PC-3 (cell line): ENCODE measurements around the gene C1orf116.

Experiments
- EZH2 ChIP-seq: fragments of 300-600 bp; sonication (generic); IDR thresholded peaks from one replicate; pipeline ENCODE4 v1.6.1; 2017; ENCODE audit warnings: antibody characterized with exemption, mild to moderate bottlenecking, low read length; ENCODE audit not compliant: unreplicated experiment
- TF ChIP-seq, protein P1 (sequence below): fragments of 300-600 bp; sonication (generic); conservative IDR thresholded peaks from 2 replicates; pipeline ENCODE4 v1.5.1; 2017; ENCODE audit warnings: antibody characterized with exemption, low read depth, mild to moderate bottlenecking, low read length

- TF ChIP-seq, protein P1, sequence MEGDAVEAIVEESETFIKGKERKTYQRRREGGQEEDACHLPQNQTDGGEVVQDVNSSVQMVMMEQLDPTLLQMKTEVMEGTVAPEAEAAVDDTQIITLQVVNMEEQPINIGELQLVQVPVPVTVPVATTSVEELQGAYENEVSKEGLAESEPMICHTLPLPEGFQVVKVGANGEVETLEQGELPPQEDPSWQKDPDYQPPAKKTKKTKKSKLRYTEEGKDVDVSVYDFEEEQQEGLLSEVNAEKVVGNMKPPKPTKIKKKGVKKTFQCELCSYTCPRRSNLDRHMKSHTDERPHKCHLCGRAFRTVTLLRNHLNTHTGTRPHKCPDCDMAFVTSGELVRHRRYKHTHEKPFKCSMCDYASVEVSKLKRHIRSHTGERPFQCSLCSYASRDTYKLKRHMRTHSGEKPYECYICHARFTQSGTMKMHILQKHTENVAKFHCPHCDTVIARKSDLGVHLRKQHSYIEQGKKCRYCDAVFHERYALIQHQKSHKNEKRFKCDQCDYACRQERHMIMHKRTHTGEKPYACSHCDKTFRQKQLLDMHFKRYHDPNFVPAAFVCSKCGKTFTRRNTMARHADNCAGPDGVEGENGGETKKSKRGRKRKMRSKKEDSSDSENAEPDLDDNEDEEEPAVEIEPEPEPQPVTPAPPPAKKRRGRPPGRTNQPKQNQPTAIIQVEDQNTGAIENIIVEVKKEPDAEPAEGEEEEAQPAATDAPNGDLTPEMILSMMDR, result no peak
- no peak for TF ChIP-seq EZH2
Observed at GRCh38 chr1:207003210-207003609, 29.3 kb downstream of the C1orf116 start.
